GM21360 (cell line): Measurements from ENCODE around the gene SORL1.

ENCODE experiments used
- ATAC-seq: cut with Tn5 transposase; IDR thresholded peaks from one replicate; pipeline ENCODE4 v1.9.1; 2021; ENCODE audit warnings: mild to moderate bottlenecking, moderate library complexity; ENCODE audit not compliant: unreplicated experiment

The SORL1 gene

GRCh38 chr11:121427400-121427744 is 24.7 kb upstream of the SORL1 start:
- ATAC-seq = no peak

GRCh38 chr11:121429556-121429955 is 22.6 kb upstream of the SORL1 start:
- no peak for ATAC-seq

GRCh38 chr11:121431820-121432526 is 20.1 kb upstream of the SORL1 start:
- ATAC-seq = no peak

GRCh38 chr11:121435132-121435531 is 17.0 kb upstream of the SORL1 start:
- no peak for ATAC-seq

GRCh38 chr11:121435551-121436511 is 16.3 kb upstream of the SORL1 start:
- ATAC-seq = no peak

GRCh38 chr11:121437018-121437685 is 15.0 kb upstream of the SORL1 start:
- no peak for ATAC-seq

GRCh38 chr11:121437686-121438078 is 14.4 kb upstream of the SORL1 start:
- ATAC-seq = no peak

GRCh38 chr11:121439337-121439736 is 12.8 kb upstream of the SORL1 start:
- ATAC-seq = no peak

GRCh38 chr11:121439759-121440158 is 12.4 kb upstream of the SORL1 start:
- no peak for ATAC-seq

GRCh38 chr11:121441521-121441920 is 10.6 kb upstream of the SORL1 start:
- ATAC-seq = no peak

GRCh38 chr11:121443688-121444275 is 8.3 kb upstream of the SORL1 start:
- ATAC-seq = no peak

GRCh38 chr11:121444526-121444925 is 7.6 kb upstream of the SORL1 start:
- ATAC-seq = no peak

- no peak for ATAC-seq
These were observed 6.9 kb upstream of the SORL1 start for GRCh38 chr11:121445071-121445768.

- no peak for ATAC-seq
These were observed 5.4 kb upstream of the SORL1 start for GRCh38 chr11:121446752-121447156.

GRCh38 chr11:121448011-121448410 is 4.1 kb upstream of the SORL1 start:
- no peak for ATAC-seq

- ATAC-seq = no peak
These were observed 3.6 kb upstream of the SORL1 start for GRCh38 chr11:121448431-121448941.

GRCh38 chr11:121449123-121449522 is 3.0 kb upstream of the SORL1 start:
- ATAC-seq = no peak

GRCh38 chr11:121449626-121450025 is 2.5 kb upstream of the SORL1 start:
- ATAC-seq = no peak

- ATAC-seq = no peak
These were observed 1.7 kb upstream of the SORL1 start for GRCh38 chr11:121450401-121450800.
